GM08714 (cell line): Measurements from ENCODE around the gene DACT3.
"Not testable (repeated sequence)": the region's sequence is repeated elsewhere in the genome, so short reads cannot be mapped to it uniquely, and the experiment has no call there.

Source experiments
- H3K4me3 ChIP-seq: fragments of 200-500 bp; sonication (Bioruptor generic); 2 replicates; pipeline ENCODE4 v1.5.1; 2014; ENCODE audit warnings: mild to moderate bottlenecking, low read length, inconsistent platforms
- ZNF274 ChIP-seq: IDR thresholded peaks from 2 replicates; pipeline ENCODE4 v1.6.1; 2012; ENCODE audit warnings: mild to moderate bottlenecking, low read depth, low read length

The DACT3 gene

GRCh38 chr19:46631481-46631880, 29.5 kb downstream of the DACT3 start:
- H3K4me3 ChIP-seq = no peak overlapping the region
- TF ChIP-seq ZNF274 = no peak

DNA sequence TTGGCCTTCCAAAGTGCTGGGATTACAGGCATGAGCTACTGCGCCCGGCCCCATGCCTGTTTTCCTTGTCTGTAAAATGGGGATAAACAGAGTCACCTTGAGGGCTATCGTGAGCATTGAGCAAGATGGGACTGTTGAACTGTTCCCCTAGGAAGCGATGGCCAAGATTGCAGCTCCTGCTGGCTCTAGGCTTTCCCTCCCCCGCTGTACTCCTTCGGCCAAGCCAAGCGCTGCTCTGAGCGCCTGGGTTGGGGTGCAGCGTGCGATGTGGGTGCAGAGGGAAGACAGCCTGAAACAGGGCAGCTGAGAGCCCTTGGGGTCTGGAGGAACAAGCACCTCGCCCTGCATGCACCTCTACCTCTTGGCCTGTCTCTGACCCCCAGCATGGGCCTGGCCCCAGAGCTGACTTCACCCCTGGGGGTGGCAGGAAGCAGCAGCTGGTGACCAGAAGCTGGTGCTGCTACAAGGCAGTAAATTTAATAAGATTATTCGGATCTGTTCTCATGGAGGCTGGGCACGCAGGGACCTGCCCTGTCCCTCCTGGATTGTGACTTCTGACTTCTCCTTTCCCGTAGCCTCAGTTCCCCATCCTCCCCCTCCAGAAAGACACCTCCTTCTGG, 30.3 kb downstream of the DACT3 start:
- no peak overlapping the region for H3K4me3 ChIP-seq
- TF ChIP-seq ZNF274 = no peak

GRCh38 chr19:46629546-46630025, 31.4 kb downstream of the DACT3 start:
- TF ChIP-seq ZNF274 = no peak
- H3K4me3 ChIP-seq = no peak overlapping the region

DNA sequence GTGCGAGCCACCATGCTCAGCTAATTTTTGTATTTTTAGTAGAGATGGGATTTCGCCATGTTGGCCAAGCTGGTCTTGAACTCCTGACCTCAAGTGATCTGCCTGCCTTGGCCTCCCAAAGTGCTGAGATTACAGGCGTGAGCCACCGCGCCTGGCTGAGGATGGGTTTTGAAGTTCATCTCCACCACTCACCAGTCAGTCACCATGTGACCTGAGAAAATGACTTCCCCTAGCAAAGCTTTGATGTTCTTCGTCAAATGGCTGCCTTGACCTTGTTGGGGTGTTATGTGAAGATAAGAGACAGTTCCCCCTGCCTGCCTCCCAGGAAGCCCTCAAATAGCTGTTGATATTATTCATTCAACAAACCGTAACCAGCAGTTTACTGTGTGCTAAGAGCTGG, 32.0 kb downstream of the DACT3 start:
- not testable (repeated sequence) for H3K4me3 ChIP-seq

- no peak overlapping the region for H3K4me3 ChIP-seq
- no peak for TF ChIP-seq ZNF274
These were observed 34.5 kb downstream of the DACT3 start for GRCh38 chr19:46626446-46626845.

DNA sequence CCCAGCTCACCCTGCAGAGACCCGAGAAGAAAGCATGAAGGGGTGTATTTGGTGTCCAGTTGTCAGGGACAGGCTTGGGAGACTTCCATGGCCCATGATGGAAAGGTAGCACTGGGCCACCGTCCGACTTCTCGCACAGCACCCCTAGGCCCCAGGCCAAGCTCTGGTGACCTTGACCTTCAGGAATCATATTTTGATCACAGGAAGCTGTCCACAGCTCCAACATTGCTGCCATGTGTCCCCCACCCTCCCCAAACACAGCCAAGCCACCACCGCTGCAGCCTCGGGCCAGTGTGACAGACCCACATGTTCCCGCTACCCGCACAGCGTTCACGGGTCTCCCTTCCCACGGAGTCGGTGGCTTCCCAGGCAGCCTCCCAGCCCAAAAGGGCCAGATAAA, 35.3 kb downstream of the DACT3 start:
- no peak overlapping the region for H3K4me3 ChIP-seq
- TF ChIP-seq ZNF274 = no peak

GRCh38 chr19:46624958-46625661, 35.9 kb downstream of the DACT3 start, which contains the start of gene PTGIR:
PTGIR (minus strand) TSS chr19:46625089; CDS start chr19:46624225, 864 bp downstream.
- peak within 1 kb of the TSS; percentile 38; the same call in 1 of the 2 replicates for H3K4me3 ChIP-seq
- no peak for TF ChIP-seq ZNF274

- no peak for TF ChIP-seq ZNF274
- peak overlapping the region; percentile 15; the same call in 1 of the 2 replicates for H3K4me3 ChIP-seq
These were observed 37.0 kb downstream of the DACT3 start for GRCh38 chr19:46623915-46624502.

DNA sequence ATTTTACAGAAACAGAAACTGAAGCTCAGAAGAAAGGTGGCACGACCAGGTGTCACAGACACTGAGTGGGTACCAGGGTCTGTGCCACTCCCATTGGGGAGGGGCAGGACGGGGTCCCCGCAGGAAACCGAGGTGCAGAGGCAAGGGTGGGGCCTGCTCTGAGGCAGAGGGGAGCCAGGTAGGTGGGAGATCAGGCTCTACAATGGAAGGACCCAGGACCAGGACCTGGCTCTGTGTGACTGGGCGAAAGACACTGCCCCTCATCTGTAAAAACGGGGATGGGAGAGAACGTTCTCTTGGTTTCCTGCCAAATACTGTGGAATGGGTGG, 38.9 kb downstream of the DACT3 start:
- TF ChIP-seq ZNF274 = no peak

GRCh38 chr19:46621191-46622117, 39.5 kb downstream of the DACT3 start:
- TF ChIP-seq ZNF274 = no peak
- H3K4me3 ChIP-seq = no peak overlapping the region

More for the DNA sequence above, 38.9 kb downstream of the DACT3 start:
- no peak overlapping the region for H3K4me3 ChIP-seq

GRCh38 chr19:46620716-46621115, 40.3 kb downstream of the DACT3 start:
- no peak for TF ChIP-seq ZNF274
- no peak overlapping the region for H3K4me3 ChIP-seq

DNA sequence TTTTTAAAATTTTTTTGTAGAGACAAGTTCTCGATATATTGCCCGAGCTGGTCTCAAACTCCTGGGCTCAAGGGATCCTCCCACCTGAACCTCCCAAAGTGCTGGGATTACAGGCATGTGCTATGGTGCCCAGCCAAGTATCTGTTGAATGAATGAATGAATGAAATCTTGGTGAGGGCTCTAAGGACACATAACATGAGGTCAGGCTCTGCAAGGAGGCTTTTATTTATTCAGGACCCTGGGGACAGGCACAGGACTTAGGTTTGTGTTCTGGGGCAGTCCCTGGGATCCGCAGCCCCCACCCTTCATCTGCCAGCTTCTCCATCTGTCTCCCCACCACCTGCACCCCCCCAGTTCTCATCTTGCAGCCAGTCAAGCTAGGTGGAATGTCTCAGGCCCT, 40.7 kb downstream of the DACT3 start:
- TF ChIP-seq ZNF274 = no peak
- no peak overlapping the region; the same call in 1 of the 2 replicates for H3K4me3 ChIP-seq

DNA sequence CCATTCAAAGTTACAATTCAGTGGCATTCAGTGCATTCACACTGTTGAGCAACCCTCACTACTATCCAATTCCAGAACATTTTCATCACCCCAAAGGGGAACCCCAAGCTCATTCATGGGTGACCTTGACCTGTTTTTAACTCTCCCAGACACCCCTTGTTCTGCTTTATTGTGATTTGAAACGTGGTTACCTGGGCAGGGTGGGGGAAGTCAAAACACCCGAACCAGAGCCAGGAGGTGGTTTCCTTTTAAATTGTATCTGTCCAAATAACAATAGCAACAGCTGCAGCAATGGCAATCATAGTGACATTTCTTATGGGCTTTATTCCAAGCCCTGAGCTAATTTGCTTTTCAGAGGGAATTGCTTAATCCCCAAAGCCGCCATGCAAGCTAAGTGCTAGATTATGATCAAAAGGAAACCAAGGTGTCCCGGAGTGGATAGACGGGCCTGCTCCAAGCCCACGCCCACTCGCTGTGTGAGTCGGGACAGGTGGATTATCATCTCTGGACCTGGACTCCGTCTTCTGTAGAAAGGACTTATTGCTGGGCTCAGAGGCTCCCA, 42.2 kb downstream of the DACT3 start:
- no peak overlapping the region; the same call in 1 of the 2 replicates for H3K4me3 ChIP-seq
- no peak for TF ChIP-seq ZNF274

- TF ChIP-seq ZNF274 = no peak
- H3K4me3 ChIP-seq = no peak overlapping the region
These were observed 43.4 kb downstream of the DACT3 start for GRCh38 chr19:46617601-46618000.
